ENCODE data around the gene DSCAM. TPM values are rescaled to one million over a fixed set of nuclear protein-coding genes. Genes with fewer than 3 reads are reported as not detected.

The DSCAM gene
- total RNA-seq, 6 experiments from 2014 or later = 1.0 to 1.3 (median 1.1) TPM

DNA sequence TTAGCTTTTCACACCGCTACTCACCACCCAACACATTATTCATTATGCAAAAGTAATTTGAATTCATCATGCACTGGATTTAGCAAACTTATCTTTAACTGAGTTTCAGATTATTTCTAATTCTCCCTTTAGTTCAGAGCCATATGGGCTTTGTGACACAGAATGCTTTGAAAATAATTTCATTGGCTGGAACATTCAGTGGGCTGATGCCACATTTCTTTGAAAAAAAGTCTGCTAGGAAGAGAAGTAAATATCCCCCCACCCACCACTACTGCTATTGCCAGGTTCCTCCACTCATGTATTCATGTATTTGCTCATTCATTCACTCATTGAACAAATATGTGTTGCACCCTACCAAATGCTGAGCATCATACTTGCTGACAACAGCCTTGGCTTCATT, 280.5 kb downstream of the DSCAM start:
- H3K27ac Mint-ChIP-seq = no peak overlapping the region
- H3K4me3 Mint-ChIP-seq = no peak overlapping the region
- TF ChIP-seq, protein P1, sequence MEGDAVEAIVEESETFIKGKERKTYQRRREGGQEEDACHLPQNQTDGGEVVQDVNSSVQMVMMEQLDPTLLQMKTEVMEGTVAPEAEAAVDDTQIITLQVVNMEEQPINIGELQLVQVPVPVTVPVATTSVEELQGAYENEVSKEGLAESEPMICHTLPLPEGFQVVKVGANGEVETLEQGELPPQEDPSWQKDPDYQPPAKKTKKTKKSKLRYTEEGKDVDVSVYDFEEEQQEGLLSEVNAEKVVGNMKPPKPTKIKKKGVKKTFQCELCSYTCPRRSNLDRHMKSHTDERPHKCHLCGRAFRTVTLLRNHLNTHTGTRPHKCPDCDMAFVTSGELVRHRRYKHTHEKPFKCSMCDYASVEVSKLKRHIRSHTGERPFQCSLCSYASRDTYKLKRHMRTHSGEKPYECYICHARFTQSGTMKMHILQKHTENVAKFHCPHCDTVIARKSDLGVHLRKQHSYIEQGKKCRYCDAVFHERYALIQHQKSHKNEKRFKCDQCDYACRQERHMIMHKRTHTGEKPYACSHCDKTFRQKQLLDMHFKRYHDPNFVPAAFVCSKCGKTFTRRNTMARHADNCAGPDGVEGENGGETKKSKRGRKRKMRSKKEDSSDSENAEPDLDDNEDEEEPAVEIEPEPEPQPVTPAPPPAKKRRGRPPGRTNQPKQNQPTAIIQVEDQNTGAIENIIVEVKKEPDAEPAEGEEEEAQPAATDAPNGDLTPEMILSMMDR (IDR thresholded peaks at IDR 0.05) = no peak
- no peak for DNase-seq
- no peaks in the 10 kb centered on the region; the same call in 1 of the 2 replicates for H3K27me3 Mint-ChIP-seq (ENCODE audit: insufficient read depth)
- H3K9me3 Mint-ChIP-seq = peaks cover 24% of the 10 kb centered on the region
- no peaks in the 10 kb centered on the region; the same call in 1 of the 2 replicates for H3K36me3 Mint-ChIP-seq (ENCODE audit: low read depth)
- peaks cover 21% of the 10 kb centered on the region for H3K4me1 Mint-ChIP-seq (ENCODE audit: low read depth)

- H3K27ac Mint-ChIP-seq = no peak overlapping the region
Observed at GRCh38 chr21:40564318-40564717, 282.6 kb downstream of the DSCAM start.

DNA sequence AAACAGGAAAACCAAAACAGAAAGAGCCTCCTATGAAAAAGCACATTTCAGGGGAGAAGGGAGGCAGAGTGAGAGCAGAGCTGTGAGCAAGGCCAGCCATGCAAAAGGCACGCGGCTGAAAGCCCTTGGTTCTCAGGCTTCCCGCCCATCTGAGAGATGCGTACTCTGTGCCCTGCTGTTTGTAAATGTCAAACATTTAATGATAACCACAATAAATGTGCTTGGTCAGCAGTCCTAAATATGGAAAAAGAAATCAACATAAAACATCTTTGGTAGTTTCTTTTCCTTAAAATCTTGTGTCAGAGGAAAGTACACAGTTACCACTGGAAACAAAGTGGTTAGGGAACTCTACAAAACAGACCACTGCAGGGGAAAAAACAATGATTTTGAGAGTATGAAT, 283.1 kb downstream of the DSCAM start:
- no peak for DNase-seq
- Mint-ChIP-seq H3K36me3 (ENCODE audit: low read depth) (no peaks in the 10 kb centered on the region), H3K4me1 (ENCODE audit: low read depth) (peaks cover 21% of the 10 kb centered on the region), H3K27ac (no peak overlapping the region), H3K27me3 (ENCODE audit: insufficient read depth) (no peaks in the 10 kb centered on the region), H3K4me3 (no peak overlapping the region), H3K9me3 (peaks cover 17% of the 10 kb centered on the region)
- TF ChIP-seq, protein P1 (IDR thresholded peaks at IDR 0.05) = no peak

More at GRCh38 chr21:40564318-40564717, 282.6 kb downstream of the DSCAM start:
- H3K27me3 Mint-ChIP-seq (ENCODE audit: insufficient read depth) = no peaks in the 10 kb centered on the region
- no peak for DNase-seq
- TF ChIP-seq, protein P1 (IDR thresholded peaks at IDR 0.05) = no peak
- H3K4me1 Mint-ChIP-seq (ENCODE audit: low read depth) = peaks cover 21% of the 10 kb centered on the region
- H3K36me3 Mint-ChIP-seq (ENCODE audit: low read depth) = no peaks in the 10 kb centered on the region
- peaks cover 17% of the 10 kb centered on the region for H3K9me3 Mint-ChIP-seq
- H3K4me3 Mint-ChIP-seq = no peak overlapping the region

- no peak for DNase-seq
- H3K4me3 Mint-ChIP-seq = no peak overlapping the region
- H3K27ac Mint-ChIP-seq = no peak overlapping the region
- peaks cover 4% of the 10 kb centered on the region for H3K36me3 Mint-ChIP-seq (ENCODE audit: low read depth)
- H3K4me1 Mint-ChIP-seq (ENCODE audit: low read depth) = peaks cover 13% of the 10 kb centered on the region
- no peaks in the 10 kb centered on the region for H3K27me3 Mint-ChIP-seq (ENCODE audit: insufficient read depth)
- peaks cover 13% of the 10 kb centered on the region for H3K9me3 Mint-ChIP-seq
- TF ChIP-seq, protein P1 (IDR thresholded peaks at IDR 0.05) = no peak
Observed at GRCh38 chr21:40562242-40563002, 284.5 kb downstream of the DSCAM start.

DNA sequence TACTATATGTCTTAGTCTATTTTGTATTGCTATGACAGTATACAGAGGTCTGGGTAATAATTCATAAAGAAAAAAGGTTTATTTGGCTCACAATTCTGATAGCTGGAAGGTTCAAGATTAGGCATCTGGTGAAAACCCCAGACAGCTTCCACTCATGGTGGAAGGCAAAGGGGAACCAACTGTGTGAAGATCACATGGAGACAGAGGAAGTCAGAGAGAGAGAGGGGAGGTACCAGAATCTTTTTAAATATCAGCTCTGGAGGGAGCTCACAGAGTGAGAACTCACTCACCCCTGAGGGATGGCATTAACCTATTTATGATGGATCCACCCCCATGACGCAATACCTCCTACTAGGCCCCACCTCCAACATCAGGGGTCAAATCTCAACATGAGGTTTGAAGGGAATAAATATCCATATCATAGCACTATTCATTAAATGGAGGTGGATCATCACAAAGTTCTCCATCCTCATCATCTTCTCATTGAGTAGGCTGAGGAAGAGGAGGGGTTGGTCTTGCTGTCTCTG, 290.5 kb downstream of the DSCAM start:
- no peaks in the 10 kb centered on the region for H3K27me3 Mint-ChIP-seq (ENCODE audit: insufficient read depth)
- H3K27ac Mint-ChIP-seq = no peak overlapping the region
- no peaks in the 10 kb centered on the region for H3K4me1 Mint-ChIP-seq (ENCODE audit: low read depth)
- H3K36me3 Mint-ChIP-seq (ENCODE audit: low read depth) = peaks cover 5% of the 10 kb centered on the region
- TF ChIP-seq, protein P1 (IDR thresholded peaks at IDR 0.05) = no peak
- H3K9me3 Mint-ChIP-seq = peaks cover 7% of the 10 kb centered on the region
- no peak overlapping the region for H3K4me3 Mint-ChIP-seq
- DNase-seq = no peak

All from HFFc6 (cell line).